NCI-H524 (cell line): ENCODE data around the gene MSS51.
"Not testable (repeated sequence)": the region's sequence is repeated elsewhere in the genome, so short reads cannot be mapped to it uniquely, and the experiment has no call there.

Experiments used
- DNase-seq, 2 experiments: peaks; one replicate each; lab custom pipeline; 2025; lab: John Stamatoyannopoulos, UW

Gene MSS51

DNA sequence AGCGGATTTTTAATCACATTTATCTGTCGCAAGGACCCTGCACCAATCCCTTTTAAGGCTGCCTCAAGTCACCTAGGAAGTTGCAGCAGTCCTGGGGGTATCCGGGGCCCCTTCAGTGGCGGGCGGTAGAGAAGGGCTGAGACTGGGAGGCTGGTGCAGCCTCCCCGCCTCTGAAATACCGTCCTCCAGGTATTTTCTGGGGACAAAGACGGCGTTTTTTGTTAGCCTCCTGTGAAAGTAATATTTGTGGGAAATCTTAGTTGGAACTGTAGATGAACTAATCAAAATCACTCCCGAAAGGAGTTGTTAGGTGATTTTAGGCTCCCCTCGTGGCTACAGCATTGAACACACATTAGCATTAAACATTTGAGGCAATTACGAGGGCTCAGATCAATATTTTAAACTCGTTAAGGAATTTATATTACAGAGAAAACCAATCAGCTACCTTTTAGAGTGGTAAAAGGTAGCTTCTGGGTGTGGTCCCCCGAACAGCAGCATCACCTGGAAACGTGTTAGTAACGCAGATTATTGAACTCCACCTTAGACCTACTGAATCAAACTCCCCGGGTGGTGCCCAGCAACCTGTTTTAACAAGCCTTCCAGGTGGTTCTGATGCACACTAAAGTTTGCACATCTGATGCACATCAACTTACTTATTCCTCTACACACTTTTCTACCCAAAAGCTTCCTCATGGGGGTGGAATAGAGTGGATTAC is 19.0 kb downstream of the MSS51 start:
- DNase-seq: no peak

DNA sequence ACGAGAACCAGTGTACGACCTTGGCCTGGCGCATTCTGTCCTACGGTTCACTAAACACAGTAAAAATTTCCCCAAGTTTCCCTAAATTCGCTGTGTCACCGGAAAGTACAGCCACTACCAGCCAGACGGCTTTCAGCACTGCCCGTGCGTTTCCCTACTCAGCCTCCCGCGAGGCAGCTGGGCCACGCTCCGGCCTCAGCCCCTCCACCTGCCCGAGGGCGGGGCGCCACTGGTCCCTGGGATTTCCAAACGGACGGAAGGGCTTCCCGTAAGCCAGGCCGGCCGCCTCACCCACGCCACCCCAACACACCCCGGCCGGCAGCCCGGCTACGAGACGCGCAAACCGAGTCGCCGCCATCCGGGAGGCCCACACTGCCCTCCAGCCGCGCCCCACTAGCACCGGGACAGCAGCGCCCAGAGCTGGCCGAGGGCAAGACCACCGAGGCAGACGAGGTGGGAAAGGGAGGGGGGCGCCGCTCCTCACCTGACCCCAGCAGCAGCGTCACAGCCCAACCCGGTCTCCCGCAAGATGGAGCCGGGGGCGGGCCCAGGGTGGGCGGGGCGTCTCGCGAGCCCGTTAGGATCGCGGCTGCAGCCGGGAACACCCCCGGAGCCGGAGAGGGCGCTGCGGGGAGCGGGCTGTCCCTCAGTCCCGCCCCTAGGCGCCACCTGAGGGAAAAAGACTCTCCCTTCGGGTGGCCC is 19.7 kb downstream of the MSS51 start, which contains the start of gene ANXA7:
TSS of gene ANXA7 (minus strand) at position 531 of the 702 bp plus-strand sequence. CDS start 13,202 bp downstream, outside the sequence.
- peak; percentile 34 to 70 for DNase-seq

DNA sequence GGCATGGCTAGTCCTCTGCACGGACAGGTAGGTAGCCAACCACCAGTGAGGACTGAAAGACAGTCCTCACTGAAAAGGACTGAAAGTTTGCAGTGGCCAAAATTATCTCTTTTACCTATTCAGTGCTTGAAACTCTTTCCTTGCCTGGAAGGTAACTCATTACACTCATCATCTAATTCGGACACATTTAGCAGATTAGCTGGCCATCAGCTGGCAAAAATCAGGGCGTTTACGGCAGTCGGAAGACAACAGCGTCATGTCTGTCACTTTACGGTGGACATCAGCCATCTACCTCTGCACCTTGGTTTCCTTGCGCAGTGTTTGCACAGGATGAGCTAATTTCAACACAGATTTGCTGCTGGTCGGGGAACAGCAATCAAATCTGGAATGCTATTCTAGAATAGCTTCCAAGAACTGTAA is 20.2 kb downstream of the MSS51 start:
- DNase-seq: peak in 1 of 2 experiments; percentile 27

DNA sequence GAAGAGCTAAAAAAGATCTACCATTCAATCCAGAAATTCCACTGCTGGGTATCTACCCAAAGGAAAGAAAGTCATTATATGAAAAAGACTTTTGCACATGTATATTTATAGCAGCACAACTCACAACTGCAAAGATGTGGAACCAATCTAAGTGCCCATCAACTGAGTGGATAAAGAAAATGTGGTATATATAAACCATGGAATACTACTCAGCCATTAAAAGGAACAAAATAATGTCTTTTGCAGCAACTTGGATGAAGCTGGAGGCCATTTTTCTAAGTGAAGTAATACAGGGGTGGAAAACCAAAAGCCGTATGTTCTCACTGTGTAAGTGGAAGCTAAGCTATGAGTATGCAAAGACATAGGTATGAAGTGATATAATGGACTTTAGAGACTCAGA is 22.5 kb downstream of the MSS51 start:
- no peak for DNase-seq

DNA sequence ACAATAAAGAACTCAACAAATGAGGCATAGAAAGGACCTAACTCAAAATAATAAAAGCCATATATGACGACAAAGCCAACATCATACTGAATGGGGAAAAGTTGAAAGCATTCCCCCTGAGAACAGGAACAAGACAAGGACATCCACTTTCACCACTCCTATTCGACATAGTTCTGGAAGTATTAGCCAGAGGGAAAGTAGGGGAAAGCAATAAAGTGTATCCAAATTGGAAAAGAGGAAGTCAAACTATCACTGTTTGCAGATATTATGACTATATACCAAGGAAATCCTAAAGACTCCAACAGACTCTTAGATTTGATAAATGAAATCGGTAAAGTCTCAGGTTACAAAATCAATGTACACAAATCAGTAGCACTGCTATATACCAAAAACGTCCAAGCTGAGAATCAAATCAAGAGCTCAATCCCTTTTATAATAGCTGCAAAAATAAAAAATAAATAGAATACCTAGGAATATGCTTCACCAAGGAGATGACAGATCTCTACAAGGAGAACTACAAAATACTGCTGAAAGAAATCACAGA is 24.3 kb downstream of the MSS51 start:
- no peak for DNase-seq

DNA sequence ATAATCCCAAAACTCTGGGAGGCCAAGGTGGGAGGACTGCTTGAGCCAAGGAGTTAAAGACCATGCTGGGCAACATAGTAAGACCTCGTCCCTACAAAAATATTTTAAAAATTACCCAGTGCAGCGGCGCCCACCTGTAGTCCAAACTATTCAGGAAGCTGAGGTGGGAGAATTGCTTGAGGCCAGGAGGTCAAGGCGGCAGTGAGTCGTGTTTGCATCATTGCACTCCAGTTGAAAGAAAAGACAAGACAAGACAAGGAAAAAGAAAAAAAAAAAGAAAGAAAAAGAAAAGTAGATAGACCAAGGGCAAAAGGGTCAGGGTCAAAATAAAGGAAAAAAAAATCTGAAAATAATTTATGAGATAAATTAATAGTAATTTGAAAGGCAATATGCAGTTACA is 25.3 kb downstream of the MSS51 start:
- DNase-seq: no peak

DNA sequence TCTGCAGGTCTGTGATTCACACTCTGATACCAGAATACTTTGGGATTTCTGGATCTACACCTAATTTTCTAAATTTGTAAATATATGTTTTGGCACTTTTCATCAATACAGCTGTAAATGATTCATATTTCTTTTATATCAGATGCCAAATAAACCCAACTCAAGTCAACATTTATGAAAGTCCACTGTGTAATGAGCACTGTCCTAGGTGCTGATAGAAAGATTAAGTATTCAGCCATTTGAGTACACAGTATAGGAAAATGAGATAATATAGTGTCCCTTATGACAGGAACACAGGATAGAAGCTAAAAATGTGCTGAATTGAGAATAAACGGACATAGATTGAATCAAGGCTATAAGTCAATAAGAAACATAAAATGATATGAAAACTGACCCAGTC is 25.9 kb downstream of the MSS51 start:
- no peak for DNase-seq

DNA sequence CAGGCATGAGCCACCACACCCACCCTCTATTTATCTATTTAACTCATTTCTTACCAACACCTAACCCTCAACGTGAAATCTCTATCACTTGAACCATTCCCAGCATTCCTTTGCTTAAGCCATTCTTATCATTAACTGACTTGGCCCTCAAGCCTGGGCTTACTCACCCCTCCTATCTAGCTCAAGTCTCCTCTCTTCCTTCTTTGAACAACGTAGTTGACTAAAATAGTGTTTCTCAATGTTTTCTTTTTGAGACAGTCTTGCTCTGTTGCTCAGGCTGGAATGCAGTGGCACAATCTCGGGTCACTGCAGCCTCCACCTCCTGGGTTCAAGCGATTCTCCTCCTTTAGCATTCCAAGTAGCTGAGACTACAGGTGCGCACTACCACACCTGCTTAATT is 26.5 kb downstream of the MSS51 start:
- DNase-seq: no peak

DNA sequence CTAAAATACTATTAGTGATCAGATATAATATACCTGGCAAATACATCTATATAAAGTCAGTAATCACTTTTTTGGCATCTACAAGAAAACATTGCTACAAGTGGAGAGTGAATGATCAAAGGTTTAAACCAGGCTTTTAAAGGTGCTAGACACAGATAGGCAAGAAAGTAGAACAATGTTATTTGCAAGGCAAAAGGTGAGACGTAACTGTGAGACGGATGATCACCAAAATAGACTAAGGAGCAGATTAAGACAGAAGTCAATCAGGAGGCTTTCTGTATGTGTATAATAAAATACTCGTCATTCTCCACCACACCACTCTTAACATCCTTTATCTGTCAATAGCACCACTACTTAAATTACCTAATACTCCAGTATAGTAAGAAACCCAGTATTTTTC is 27.8 kb downstream of the MSS51 start:
- no peak for DNase-seq

DNA sequence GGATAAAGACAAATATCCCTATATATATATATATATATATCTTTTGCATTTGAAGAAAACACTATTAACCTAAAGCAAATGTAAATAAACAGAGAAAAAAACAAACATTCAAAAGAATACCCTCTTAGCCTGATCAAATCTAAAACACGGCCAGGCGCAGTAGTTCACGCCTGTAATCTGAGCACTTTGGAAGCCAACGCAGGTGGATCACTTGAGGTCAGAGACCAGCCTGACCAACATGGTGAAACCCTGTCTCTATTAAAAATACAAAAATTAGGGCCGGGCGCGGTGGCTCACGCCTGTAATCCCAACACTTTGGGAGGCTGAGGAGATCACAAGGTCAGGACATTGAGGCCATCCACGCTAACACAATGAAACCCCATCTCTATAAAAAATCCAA is 28.7 kb downstream of the MSS51 start:
- no peak for DNase-seq

DNA sequence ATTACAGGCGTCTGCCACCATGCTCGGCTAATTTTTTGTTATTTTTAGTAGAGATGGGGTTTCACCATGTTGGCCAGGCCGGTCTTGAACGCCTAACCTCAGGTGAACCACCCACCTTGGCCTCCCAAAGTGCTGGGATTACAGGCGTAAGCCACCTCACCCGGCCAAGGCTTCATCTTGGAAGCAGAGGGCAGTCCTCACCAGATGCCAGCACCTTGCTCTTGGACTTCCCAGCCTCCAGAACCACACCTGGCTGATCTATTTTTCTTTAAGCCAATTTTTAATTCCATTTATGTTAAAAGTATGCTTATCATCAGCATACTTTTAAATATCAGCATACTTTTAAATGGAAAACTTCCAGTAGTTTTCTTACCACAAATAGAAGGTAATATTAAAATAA is 31.7 kb downstream of the MSS51 start:
- DNase-seq: no peak

DNA sequence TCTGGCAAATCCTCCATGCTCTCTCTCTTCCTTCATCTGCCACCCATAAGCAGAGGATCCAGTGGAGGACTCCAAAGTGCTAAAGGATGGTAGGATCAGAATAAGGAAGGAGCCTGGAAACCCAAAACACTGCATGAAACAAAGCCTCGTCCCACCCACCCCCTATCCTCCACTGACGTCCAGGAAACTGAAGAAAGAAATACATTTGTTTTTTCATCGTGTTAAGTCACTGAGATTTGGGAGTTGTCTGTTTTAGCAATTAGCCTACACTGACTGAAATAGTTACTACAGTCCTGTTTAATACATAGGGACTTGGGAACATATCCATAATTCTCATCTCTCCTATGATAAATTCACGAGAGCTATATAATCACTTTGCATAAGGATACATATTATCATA is 34.3 kb downstream of the MSS51 start:
- DNase-seq: no peak

DNA sequence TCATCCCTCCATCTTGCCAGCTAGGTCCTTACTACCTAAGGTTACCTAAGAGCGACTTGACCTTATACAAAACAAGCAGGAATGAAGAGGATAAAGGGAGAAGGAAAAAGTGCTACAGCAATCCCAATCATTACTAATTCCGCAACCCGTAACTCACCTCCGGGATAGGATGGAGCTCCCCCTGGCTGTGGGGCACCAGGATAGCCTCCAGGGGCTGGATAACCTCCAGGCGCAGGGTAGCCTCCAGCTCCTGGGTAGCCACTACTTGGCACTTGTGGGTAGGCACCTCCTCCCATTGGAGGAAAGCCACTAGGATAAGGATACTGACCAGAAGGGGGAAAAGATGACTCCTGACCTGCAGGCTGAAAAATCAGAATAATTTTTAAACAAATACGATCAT is 35.3 kb downstream of the MSS51 start:
- no peak for DNase-seq

DNA sequence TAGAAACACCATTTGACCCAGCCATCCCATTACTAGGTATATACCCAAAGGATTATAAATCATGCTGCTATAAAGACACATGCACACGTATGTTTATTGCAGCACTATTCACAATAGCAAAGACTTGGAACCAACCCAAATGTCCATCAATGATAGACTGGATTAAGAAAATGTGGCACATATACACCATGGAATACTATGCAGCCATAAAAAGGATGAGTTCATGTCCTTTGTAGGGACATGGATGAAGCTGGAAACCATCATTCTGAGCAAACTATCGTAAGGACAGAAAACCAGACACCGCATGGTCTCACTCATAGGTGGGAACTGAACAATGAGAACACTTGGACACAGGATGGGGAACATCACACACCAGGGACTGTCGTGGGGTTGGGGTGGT is 39.0 kb downstream of the MSS51 start:
- DNase-seq: not testable (repeated sequence)

DNA sequence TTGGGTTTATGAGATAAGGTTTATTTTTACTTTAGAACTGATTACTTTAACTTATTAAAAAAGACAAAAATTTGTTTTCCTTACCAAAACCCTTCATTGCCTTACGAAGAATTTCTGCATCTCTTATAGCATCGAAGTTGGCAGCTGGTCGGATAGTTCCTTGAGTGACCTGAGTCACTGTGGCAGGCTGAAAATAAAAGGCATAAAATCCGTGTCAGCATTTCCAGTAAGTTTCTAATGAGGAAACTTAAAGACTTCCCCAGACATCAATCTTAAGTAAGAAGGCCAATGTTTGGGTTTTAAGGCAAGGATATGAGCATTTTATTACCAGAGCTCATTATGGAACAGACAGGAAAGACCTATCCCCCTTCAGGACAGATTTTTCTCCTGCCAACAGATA is 45.1 kb downstream of the MSS51 start:
- DNase-seq: no peak

DNA sequence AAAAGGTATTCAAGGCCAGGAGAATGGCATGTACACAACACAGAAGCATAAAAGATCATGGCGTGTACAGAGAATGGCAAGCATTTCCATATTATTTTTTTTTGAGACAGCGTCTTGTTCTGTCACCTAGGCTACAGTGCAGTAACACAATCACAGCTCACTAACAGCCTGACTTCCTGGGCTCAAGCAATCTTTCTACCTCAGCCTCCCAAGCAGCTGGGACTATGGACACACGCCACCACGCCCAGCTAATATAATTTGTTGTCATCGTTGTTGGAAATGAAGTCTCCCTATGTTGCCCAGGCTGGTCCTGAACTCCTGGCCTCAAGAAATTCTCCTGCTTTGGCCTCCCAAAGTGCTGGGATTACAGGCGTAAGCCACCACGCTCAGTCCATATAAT is 46.8 kb downstream of the MSS51 start:
- no peak for DNase-seq

DNA sequence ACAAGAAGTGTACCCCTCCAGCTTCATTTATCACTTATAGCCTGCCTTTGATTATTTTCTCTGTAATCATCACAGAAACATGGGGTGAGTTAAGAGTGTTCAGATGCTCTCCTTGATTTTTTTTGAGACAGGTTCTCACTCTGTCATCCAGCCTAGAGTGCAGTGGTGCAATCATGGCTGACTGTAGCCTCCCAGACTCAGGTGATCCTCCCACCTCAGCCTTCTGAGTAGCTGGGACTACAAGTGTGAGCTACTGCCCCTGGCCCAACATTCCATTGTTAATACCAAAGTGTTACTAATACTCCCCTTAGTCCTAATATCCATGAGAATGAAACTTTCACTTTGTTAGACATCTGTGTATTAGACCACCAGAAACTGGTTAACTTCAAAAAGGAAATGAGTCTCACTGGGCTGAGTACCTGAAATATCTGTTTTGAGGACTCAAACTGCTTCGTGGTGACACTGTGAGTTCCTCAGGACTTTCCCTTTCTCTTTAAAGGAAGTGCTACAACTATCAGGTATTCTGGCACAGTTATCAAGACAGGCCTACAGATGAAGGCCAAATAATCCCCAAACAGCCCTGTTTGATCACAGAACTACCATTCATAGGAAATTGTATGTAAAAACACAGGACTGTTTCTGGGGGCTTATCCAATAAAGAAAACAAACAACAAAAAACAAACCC is 54.2 kb downstream of the MSS51 start:
- no peak for DNase-seq

DNA sequence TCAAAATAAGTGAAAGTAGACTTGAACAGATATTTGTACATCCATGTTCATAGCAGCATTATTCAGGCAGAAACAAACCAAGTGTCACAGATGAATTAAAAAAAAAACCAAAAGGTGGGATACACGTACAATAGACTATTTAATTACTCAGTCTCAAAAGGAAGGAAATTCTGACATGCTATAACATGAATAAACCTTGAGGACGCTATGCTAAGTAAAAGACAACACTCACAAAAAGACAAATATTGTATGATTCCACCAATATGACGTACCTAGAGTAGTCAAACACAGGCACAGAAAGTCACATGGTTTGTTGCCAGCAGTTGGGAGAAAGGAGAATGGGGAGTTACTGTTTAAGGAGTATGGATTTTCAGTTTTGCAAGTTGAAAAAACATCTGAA is 56.7 kb downstream of the MSS51 start:
- DNase-seq: no peak
